GM23338 (cell line): ENCODE results near the gene WBP2. TPM values are rescaled to one million over a fixed set of nuclear protein-coding genes. Genes with fewer than 3 reads are reported as not detected.

Experiments used
- ATAC-seq: fragments of 200-7000 bp; cut with Tn5 transposase; 3 replicates; pipeline ENCODE4 v1.9.1; 2020
- DNase-seq: peaks from one replicate; pipeline ENCODE4 v3.0.0-alpha.2; 2015; ENCODE audit warnings: low spot score
- H2AFZ ChIP-seq: fragments of 200-600 bp; sonication (generic); 2 replicates; pipeline ENCODE4 v1.8.0; 2016; ENCODE audit warnings: antibody characterized with exemption, mild to moderate bottlenecking, moderate library complexity
- H3F3A ChIP-seq: fragments of 200-600 bp; sonication (generic); replicated peaks from 2 replicates; pipeline ENCODE4 v1.8.0; 2017; ENCODE audit warnings: antibody characterized with exemption, mixed run types, low read depth
- H3K27ac ChIP-seq: fragments of 200-600 bp; sonication (generic); 2 replicates; pipeline ENCODE4 v1.6.1; 2016; ENCODE audit warnings: low read depth
- H3K27me3 ChIP-seq: fragments of 200-600 bp; sonication (generic); 2 replicates; pipeline ENCODE4 v1.8.0; 2016; ENCODE audit warnings: mild to moderate bottlenecking, mixed run types, moderate library complexity; ENCODE audit not compliant: insufficient read depth
- H3K36me3 ChIP-seq: fragments of 200-600 bp; sonication (generic); 2 replicates; pipeline ENCODE4 v1.8.0; 2016; ENCODE audit warnings: mild to moderate bottlenecking; ENCODE audit not compliant: insufficient read depth
- H3K4me1 ChIP-seq: fragments of 200-600 bp; sonication (generic); 2 replicates; pipeline ENCODE4 v1.8.0; 2016; ENCODE audit warnings: mild to moderate bottlenecking, moderate library complexity; ENCODE audit not compliant: insufficient read depth
- H3K4me2 ChIP-seq: fragments of 200-600 bp; sonication (generic); 2 replicates; pipeline ENCODE4 v1.7.1; 2017; ENCODE audit warnings: mixed run types
- H3K4me3 ChIP-seq: fragments of 200-600 bp; sonication (generic); 2 replicates; pipeline ENCODE4 v1.6.1; 2016; ENCODE audit warnings: mixed run types
- H3K79me2 ChIP-seq: fragments of 200-600 bp; sonication (generic); replicated peaks from 2 replicates; pipeline ENCODE4 v1.8.0; 2017; ENCODE audit warnings: mild to moderate bottlenecking; ENCODE audit not compliant: insufficient read depth
- H3K9me2 ChIP-seq: fragments of 200-600 bp; sonication (generic); 2 replicates; pipeline ENCODE4 v1.8.0; 2017; ENCODE audit not compliant: insufficient read depth
- H4K20me1 ChIP-seq: fragments of 200-600 bp; sonication (generic); replicated peaks from 2 replicates; pipeline ENCODE4 v1.8.0; 2017; ENCODE audit warnings: mild to moderate bottlenecking; ENCODE audit not compliant: insufficient read depth
- H3K27ac Mint-ChIP-seq: 2 replicates; pipeline ENCODE4 v1.8.0; 2020; ENCODE audit warnings: inconsistent platforms, mild to moderate bottlenecking, moderate library complexity, mixed read lengths
- H3K27me3 Mint-ChIP-seq: 3 replicates; pipeline ENCODE4 v1.8.0; 2022; ENCODE audit warnings: low read depth, mild to moderate bottlenecking, moderate library complexity, mixed read lengths, inconsistent platforms; ENCODE audit not compliant: insufficient read depth, poor library complexity
- H3K36me3 Mint-ChIP-seq: 3 replicates; pipeline ENCODE4 v1.8.0; 2021; ENCODE audit warnings: low read depth, mild to moderate bottlenecking, inconsistent platforms, moderate library complexity, mixed read lengths
- H3K4me1 Mint-ChIP-seq: 3 replicates; pipeline ENCODE4 v1.8.0; 2020; ENCODE audit warnings: mild to moderate bottlenecking, inconsistent platforms, mixed read lengths
- H3K4me3 Mint-ChIP-seq: 3 replicates; pipeline ENCODE4 v1.8.0; 2021; ENCODE audit warnings: moderate library complexity, mild to moderate bottlenecking, inconsistent platforms, mixed read lengths
- H3K9me3 Mint-ChIP-seq: 3 replicates; pipeline ENCODE4 v1.8.0; 2020; ENCODE audit warnings: moderate library complexity, mild to moderate bottlenecking, inconsistent platforms, mixed read lengths
- EZH2 ChIP-seq: fragments of 200-600 bp; sonication (generic); IDR thresholded peaks from one replicate; pipeline ENCODE4 v1.8.0; 2017; ENCODE audit warnings: antibody characterized with exemption, mild to moderate bottlenecking, low read depth; ENCODE audit not compliant: unreplicated experiment
- EZH2phosphoT487 ChIP-seq: fragments of 200-600 bp; sonication (generic); IDR thresholded peaks from one replicate; pipeline ENCODE4 v1.8.1; 2018; ENCODE audit warnings: antibody characterized with exemption; ENCODE audit not compliant: unreplicated experiment
- JUNB ChIP-seq: IDR thresholded peaks from one replicate; pipeline ENCODE4 v1.6.1; 2016; ENCODE audit warnings: antibody characterized with exemption; ENCODE audit not compliant: unreplicated experiment
- NANOG ChIP-seq: IDR thresholded peaks from 2 replicates; pipeline ENCODE4 v1.6.1; 2016; ENCODE audit warnings: antibody characterized with exemption, borderline replicate concordance
- POLR2AphosphoS5 ChIP-seq: IDR thresholded peaks from 2 replicates; pipeline ENCODE4 v1.6.1; 2016; ENCODE audit warnings: antibody characterized with exemption, low read depth
- REST ChIP-seq: IDR thresholded peaks from one replicate; pipeline ENCODE4 v1.6.1; 2018; ENCODE audit warnings: antibody characterized with exemption; ENCODE audit not compliant: unreplicated experiment
- STAT1 ChIP-seq: IDR thresholded peaks from one replicate; pipeline ENCODE4 v1.6.1; 2016; ENCODE audit warnings: antibody characterized with exemption; ENCODE audit not compliant: unreplicated experiment
- ZNF462 ChIP-seq: fragments of 250-450 bp; sonication (Bioruptor Pico); IDR thresholded peaks from 2 replicates; pipeline ENCODE4 v1.5.0; 2020; ENCODE audit warnings: mild to moderate bottlenecking, moderate library complexity
- polyA plus RNA-seq: library from polyadenylated mRNA; unstranded; fragments of >200 nt; fragmentation: Nextera tagmentation; extraction: Ambion mirVana; gene quantifications from 2 replicates; pipeline ENCODE4 v1.2.1, GENCODE V29; 2016
- total RNA-seq: library from RNA; depleted of rRNA; stranded (reverse); fragments of >200 nt; shearing (Covaris generic); gene quantifications from 2 replicates; pipeline ENCODE4 v1.2.3, GENCODE V29; 2014

WBP2 gene
- total and polyA plus RNA-seq, 2 experiments from 2014 or later = 36.2 to 63.5 TPM

GRCh38 chr17:75829747-75830146 is 25.4 kb downstream of the WBP2 start (continued):
- TF ChIP-seq ZNF462 (CRISPR knock-in tag) (no peak), POLR2AphosphoS5 (no peak), JUNB (no peak), EZH2 (no peak)

- H3K36me3 ChIP-seq = no peaks in the 10 kb centered on the region
- DNase-seq (no peak), ATAC-seq (no peak)
- H3K27ac ChIP-seq = no peak overlapping the region
- no peak overlapping the region for H3K4me3 Mint-ChIP-seq
- no peak overlapping the region for H3K27ac Mint-ChIP-seq
- H3K4me1 Mint-ChIP-seq = peaks cover 37% of the 10 kb centered on the region
- peaks cover 10% of the 10 kb centered on the region for H3K27me3 Mint-ChIP-seq
- no peaks in the 10 kb centered on the region for H3K27me3 ChIP-seq
- TF ChIP-seq STAT1 = no peak
- TF ChIP-seq REST = no peak
- no peak for TF ChIP-seq EZH2phosphoT487
- TF ChIP-seq NANOG = no peak
- no peaks in the 10 kb centered on the region for H3K9me2 ChIP-seq
- no peak overlapping the region for H3K4me2 ChIP-seq
- H3K4me3 ChIP-seq = no peak overlapping the region
- H3F3A ChIP-seq = peaks cover 38% of the 10 kb centered on the region
- no peaks in the 10 kb centered on the region for H3K79me2 ChIP-seq
- peaks cover 44% of the 10 kb centered on the region for H3K4me1 ChIP-seq
- H3K9me3 Mint-ChIP-seq = 0 out of 3 replicates have a peak, but pooled peaks cover 3% of the 10 kb centered on the region
- no peak overlapping the region for H2AFZ ChIP-seq
- H3K36me3 Mint-ChIP-seq = peaks cover 7% of the 10 kb centered on the region
- no peaks in the 10 kb centered on the region for H4K20me1 ChIP-seq
Measured at GRCh38 chr17:75828741-75829140, 26.4 kb downstream of the WBP2 start.
